Stimulated activated CD8-positive, alpha-beta memory T cell treated with anti-CD3 and anti-CD28 coated beads, Interleukin-7, amount 100 ng/mL, for 48 hours (primary cell): ENCODE data around the gene DIAPH2.
"Not testable (repeated sequence)": the region's sequence is repeated elsewhere in the genome, so short reads cannot be mapped to it uniquely, and the experiment has no call there.

ENCODE experiments used
- DNase-seq, 2 donors: peaks; one replicate each; pipeline ENCODE4 v3.0.0-alpha.2; 2020; ENCODE audit warnings: low read depth in 1 of 2; ENCODE audit errors: extremely low read depth in 1 of 2

Gene DIAPH2

DNA sequence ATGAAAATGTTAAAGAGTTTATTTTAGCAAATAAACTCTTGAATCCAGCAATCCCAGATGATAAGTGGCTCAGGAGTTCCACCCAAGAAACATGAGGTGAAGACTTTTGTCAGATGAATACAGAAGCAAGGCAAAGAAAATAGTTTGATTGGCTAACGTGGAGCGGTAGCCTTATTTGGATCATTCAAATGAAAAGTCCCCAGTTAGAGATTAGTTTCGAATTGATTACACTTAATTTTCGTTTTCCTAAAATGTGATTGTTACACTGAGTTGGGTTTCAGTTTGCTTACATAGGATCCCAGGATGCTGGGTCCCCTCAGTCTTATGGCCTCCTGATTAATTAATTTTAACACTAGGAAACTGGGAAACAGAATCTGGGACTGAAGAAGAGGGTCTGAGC is 122.7 kb downstream of the DIAPH2 start:
- no peak for DNase-seq

GRCh38 chrX:96820935-96821334 is 136.3 kb downstream of the DIAPH2 start:
- no peak for DNase-seq

GRCh38 chrX:96824166-96824565 is 139.5 kb downstream of the DIAPH2 start:
- DNase-seq, result no peak

GRCh38 chrX:96833333-96833732 is 148.7 kb downstream of the DIAPH2 start:
- DNase-seq, result no peak

GRCh38 chrX:96834137-96834536 is 149.5 kb downstream of the DIAPH2 start:
- DNase-seq, result no peak

- no peak for DNase-seq
These were observed 151.1 kb downstream of the DIAPH2 start for GRCh38 chrX:96835660-96836289.

- no peak for DNase-seq
These were observed 153.2 kb downstream of the DIAPH2 start for GRCh38 chrX:96837808-96838207.

- DNase-seq, result no peak
These were observed 153.9 kb downstream of the DIAPH2 start for GRCh38 chrX:96838537-96838936.

- DNase-seq, result no peak
These were observed 156.7 kb downstream of the DIAPH2 start for GRCh38 chrX:96841325-96841724.

DNA sequence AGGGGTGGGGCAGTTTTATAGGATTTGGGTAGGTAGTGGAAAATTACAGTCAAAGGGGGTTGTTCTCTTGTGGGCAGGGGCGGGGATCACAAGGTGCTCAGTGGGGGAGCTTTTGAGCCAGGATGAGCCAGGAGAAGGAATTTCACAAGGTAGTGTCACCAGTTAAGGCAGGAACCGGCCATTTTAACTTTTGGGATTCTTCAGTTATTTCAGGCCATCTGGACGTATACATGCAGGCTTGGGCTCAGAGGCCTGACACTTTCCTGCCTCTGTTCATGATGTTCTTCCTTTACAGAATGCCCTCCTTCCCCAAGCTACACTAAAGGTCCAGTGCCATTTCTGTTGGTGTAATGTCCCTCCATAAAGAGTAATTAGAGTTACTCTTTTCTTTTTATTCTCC is 157.2 kb downstream of the DIAPH2 start:
- not testable (repeated sequence) for DNase-seq

- DNase-seq, result no peak
These were observed 158.9 kb downstream of the DIAPH2 start for GRCh38 chrX:96843566-96843965.

- DNase-seq, result no peak
These were observed 162.2 kb downstream of the DIAPH2 start for GRCh38 chrX:96846841-96847240.

DNA sequence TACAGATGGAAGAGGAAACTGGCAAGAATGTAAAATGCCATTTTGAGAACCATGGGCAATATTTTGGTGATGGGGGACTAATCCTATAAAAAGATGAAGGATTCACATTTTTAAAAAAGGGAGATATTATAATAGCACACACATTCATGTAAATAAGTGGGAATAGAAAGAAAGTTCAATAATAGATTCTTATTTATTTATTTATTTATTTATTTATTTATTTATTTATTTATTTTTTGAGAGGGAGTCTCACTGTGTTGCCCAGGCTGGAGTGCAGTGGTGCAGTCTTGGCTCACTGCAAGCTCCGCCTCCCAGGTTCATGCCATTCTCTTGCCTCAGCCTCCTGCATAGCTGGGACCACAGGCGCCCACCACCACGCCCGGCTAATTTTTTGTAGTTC is 174.8 kb downstream of the DIAPH2 start:
- DNase-seq, result not testable (repeated sequence)

- DNase-seq, result no peak
These were observed 176.6 kb downstream of the DIAPH2 start for GRCh38 chrX:96861218-96861617.

DNA sequence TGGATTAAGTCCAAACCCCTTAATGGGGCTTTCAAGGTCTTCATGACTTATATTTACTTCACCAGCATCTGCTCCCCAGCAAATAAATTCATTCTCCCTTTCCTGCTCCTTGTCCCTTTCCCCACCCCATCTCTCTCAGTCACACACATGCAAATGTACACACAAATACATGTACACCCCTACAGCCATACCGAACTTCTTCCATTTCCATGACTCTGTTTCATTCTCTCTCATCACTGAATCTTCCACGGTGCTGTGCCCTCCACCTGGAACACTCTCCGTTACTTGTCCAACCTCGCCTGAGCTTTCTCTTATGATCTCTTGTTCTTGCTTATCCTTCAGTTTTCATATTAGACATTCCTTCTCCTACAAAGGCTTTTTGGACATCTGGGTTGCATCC is 177.0 kb downstream of the DIAPH2 start:
- no peak for DNase-seq

DNA sequence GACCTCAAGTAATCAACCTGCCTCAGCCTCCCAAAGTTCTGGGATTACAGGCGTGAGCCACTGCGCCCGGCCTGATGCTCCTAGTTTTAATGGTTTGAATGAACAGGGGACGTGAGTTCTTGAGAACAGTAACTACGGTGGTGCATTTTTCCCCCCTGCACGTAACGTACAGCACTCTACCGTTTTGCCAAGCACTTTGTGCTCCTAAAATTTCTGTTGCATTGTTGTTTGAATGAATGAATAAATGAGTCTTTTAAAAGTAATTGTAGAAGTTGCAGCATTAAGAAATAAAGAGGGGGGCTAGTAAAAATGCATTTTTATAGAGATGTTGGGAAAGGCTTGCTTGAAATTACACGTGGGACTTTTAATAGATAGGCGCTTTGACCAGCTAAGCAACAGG is 199.0 kb downstream of the DIAPH2 start, which contains the start of gene RPA4:
Gene RPA4, plus strand, starts transcription at position 301 of the 400 bp plus-strand sequence. CDS start 403 bp downstream, outside the sequence.
- DNase-seq, result no peak

- DNase-seq, result no peak
These were observed 199.4 kb downstream of the DIAPH2 start for GRCh38 chrX:96884027-96884426.

- DNase-seq, result no peak
These were observed 205.1 kb downstream of the DIAPH2 start for GRCh38 chrX:96889726-96890125.

- no peak for DNase-seq
These were observed 222.1 kb downstream of the DIAPH2 start for GRCh38 chrX:96906741-96907140.

DNA sequence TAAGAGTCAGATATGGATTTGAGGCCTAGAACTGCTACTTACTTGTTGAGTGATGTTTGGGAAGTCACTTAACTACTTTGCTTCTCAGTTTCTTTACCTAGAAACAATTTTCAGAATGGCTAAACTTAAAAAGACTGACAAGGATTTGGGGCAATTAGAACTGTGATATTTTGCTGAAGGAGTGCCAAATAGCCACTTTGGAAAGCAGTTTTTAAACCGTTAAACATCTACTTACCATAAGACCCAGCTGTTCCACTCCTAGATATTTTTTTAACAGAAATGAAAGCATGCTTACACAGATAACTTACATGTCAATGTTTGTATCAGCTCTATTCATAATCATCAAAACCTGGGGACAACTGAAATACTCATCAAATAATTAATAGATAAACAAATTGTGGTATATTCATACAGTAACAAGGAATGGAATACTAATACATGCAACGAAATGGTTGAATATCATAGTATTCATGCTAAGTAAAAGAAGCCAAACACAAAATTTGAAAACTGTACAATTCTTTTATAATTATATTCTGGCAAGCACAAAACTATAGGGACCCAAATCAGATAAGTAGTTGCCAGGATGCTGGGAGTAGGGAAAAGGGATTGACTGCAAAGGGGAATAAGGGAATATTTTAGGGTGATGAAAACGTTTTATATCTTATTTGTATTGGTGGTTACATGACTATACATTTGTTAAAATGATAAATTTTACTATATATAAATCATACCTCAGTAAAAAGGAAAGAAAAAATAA is 223.1 kb downstream of the DIAPH2 start:
- no peak for DNase-seq

- DNase-seq, result no peak
These were observed 224.6 kb downstream of the DIAPH2 start for GRCh38 chrX:96909291-96909690.

- DNase-seq, result no peak
These were observed 234.2 kb downstream of the DIAPH2 start for GRCh38 chrX:96918864-96919263.
